Central memory CD8-positive, alpha-beta T cell (primary cell): ENCODE measurements around the gene SZT2.
"Not testable (repeated sequence)": the region's sequence is repeated elsewhere in the genome, so short reads cannot be mapped to it uniquely, and the experiment has no call there.

Source experiments
- ATAC-seq: fragments of 150-1000 bp; cut with Tn5 transposase; replicated peaks from 2 replicates; pipeline ENCODE4 v1.10.0; 2022; ENCODE audit warnings: mild to moderate bottlenecking, moderate FRiP score, moderate number of reproducible peaks; ENCODE audit not compliant: poor library complexity, severe bottlenecking; ENCODE audit errors: extremely low read depth
- DNase-seq, 2 donors: peaks; one replicate each; pipeline ENCODE4 v3.0.0; 2021; ENCODE audit warnings: low spot score in 2 of 2
- H3K27ac Mint-ChIP-seq: one replicate; pipeline ENCODE4 v1.8.0; 2022; ENCODE audit warnings: low read depth, mild to moderate bottlenecking, moderate library complexity, mixed read lengths
- H3K27me3 Mint-ChIP-seq: one replicate; pipeline ENCODE4 v1.8.0; 2022; ENCODE audit warnings: mixed read lengths
- H3K36me3 Mint-ChIP-seq: one replicate; pipeline ENCODE4 v1.8.0; 2022; ENCODE audit warnings: mild to moderate bottlenecking, moderate library complexity, mixed read lengths; ENCODE audit not compliant: insufficient read depth
- H3K4me1 Mint-ChIP-seq: one replicate; pipeline ENCODE4 v1.8.0; 2022; ENCODE audit warnings: mixed read lengths
- H3K4me3 Mint-ChIP-seq: one replicate; pipeline ENCODE4 v1.8.0; 2022; ENCODE audit warnings: mild to moderate bottlenecking, moderate library complexity, mixed read lengths
- H3K9me3 Mint-ChIP-seq: one replicate; pipeline ENCODE4 v1.8.0; 2022; ENCODE audit warnings: mixed read lengths

Gene SZT2

GRCh38 chr1:43405219-43405875, 15.6 kb downstream of the SZT2 start:
- Mint-ChIP-seq H3K27me3 (no peaks in the 10 kb centered on the region), H3K36me3 (peaks cover 49% of the 10 kb centered on the region), H3K9me3 (no peaks in the 10 kb centered on the region), H3K4me1 (peaks cover 24% of the 10 kb centered on the region), H3K27ac (no peak overlapping the region), H3K4me3 (no peak overlapping the region)
- DNase-seq (no peak), ATAC-seq (no peak)

- Mint-ChIP-seq H3K4me1 (peaks cover 23% of the 10 kb centered on the region), H3K27ac (no peak overlapping the region), H3K9me3 (no peaks in the 10 kb centered on the region), H3K36me3 (peaks cover 49% of the 10 kb centered on the region), H3K27me3 (no peaks in the 10 kb centered on the region), H3K4me3 (no peak overlapping the region)
- ATAC-seq (no peak), DNase-seq (no peak)
These were observed 16.2 kb downstream of the SZT2 start for GRCh38 chr1:43405876-43406234.

DNA sequence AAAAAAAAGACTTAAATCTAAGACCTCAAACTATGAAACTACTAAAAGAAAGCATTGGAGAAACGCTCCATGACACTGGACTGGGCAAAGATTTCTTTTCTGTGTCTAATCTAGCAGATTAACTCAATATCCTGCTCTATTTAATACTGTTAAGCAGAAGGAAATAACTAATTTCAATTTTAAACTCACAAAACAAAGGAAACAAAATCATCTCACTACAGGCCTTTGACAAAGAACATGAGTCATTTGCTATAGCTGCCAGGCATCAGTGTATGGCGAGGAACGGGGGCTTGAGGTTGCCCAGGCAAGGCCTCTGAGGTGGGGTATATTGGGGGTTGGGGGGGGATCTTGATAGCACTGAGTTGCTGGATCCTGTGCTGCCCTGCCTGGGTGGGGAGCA, 20.9 kb downstream of the SZT2 start:
- H3K27me3 Mint-ChIP-seq: no peaks in the 10 kb centered on the region
- H3K27ac Mint-ChIP-seq: no peak overlapping the region
- H3K9me3 Mint-ChIP-seq: no peaks in the 10 kb centered on the region
- no peak overlapping the region for H3K4me3 Mint-ChIP-seq
- H3K4me1 Mint-ChIP-seq: peaks cover 17% of the 10 kb centered on the region
- DNase-seq (no peak), ATAC-seq (no peak)
- peaks cover 43% of the 10 kb centered on the region for H3K36me3 Mint-ChIP-seq

- peaks cover 26% of the 10 kb centered on the region for H3K36me3 Mint-ChIP-seq
- DNase-seq, ATAC-seq, H3K27ac Mint-ChIP-seq, H3K9me3 Mint-ChIP-seq, H3K4me3 Mint-ChIP-seq, H3K27me3 Mint-ChIP-seq: not testable (repeated sequence)
- H3K4me1 Mint-ChIP-seq: peaks cover 12% of the 10 kb centered on the region
These were observed 23.7 kb downstream of the SZT2 start for GRCh38 chr1:43413426-43413825.

DNA sequence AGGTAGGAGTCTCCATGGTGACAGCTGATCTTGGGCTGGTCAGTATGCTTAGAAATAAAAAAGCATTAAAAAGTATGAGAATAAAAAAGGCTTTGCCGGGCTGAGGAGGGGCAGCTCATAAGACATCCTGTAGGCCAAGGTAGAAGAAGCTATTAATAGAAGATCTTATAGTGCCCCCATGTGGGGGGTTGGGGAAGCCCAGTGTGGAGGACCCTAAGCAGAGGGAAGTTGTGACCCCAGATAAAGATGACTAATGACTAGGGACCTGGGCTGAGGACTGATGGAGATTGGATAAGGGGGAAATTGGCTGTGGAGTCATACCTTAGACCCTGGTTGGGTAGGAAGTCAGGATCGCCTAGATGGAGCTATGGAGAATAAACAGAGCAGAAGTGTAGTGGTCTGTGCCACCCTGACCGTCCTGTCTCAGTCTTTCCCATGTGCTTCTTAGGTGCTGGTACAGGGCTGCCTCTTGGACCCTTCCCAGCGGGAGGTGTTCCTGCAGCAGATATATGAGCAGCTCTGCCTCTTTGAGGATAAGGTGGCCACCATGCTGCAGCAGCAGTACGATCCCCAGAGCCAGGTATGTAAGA, 25.0 kb downstream of the SZT2 start:
- ATAC-seq: peak; percentile 72
- no peak overlapping the region for H3K4me3 Mint-ChIP-seq
- DNase-seq: peak; percentile 53 to 55
- no peaks in the 10 kb centered on the region for H3K27me3 Mint-ChIP-seq
- peaks cover 6% of the 10 kb centered on the region for H3K4me1 Mint-ChIP-seq
- peaks cover 18% of the 10 kb centered on the region for H3K36me3 Mint-ChIP-seq
- H3K27ac Mint-ChIP-seq: peak overlapping the region; percentile 72
- H3K9me3 Mint-ChIP-seq: no peaks in the 10 kb centered on the region

- Mint-ChIP-seq H3K27ac (no peak overlapping the region), H3K9me3 (no peaks in the 10 kb centered on the region), H3K4me1 (peaks cover 6% of the 10 kb centered on the region), H3K27me3 (no peaks in the 10 kb centered on the region), H3K36me3 (peaks cover 20% of the 10 kb centered on the region), H3K4me3 (no peak overlapping the region)
- DNase-seq: no peak
- no peak for ATAC-seq
These were observed 26.2 kb downstream of the SZT2 start for GRCh38 chr1:43415901-43416300.

DNA sequence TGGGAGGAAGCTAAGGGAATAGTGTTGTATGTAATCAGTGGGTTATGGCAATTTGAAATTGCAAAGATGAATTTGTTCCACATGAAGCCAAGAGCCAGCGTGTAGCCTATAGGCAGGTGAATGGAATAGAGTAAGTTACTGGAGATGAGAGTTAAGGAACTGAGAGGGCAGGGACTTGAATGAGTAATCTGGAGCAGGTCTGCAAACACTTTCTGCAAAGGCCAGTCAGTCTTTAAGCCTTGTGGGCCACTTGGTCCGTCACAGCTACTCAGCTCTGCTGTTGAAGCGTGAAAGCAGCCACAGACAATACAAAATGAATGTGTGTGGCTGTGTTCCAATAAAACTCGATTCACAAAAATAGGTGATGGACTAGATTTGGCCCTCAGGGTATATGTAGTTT, 29.2 kb downstream of the SZT2 start:
- H3K9me3 Mint-ChIP-seq: no peaks in the 10 kb centered on the region
- H3K27me3 Mint-ChIP-seq: no peaks in the 10 kb centered on the region
- ATAC-seq: no peak
- DNase-seq: no peak
- peaks cover 16% of the 10 kb centered on the region for H3K4me1 Mint-ChIP-seq
- no peak overlapping the region for H3K4me3 Mint-ChIP-seq
- peaks cover 14% of the 10 kb centered on the region for H3K36me3 Mint-ChIP-seq
- H3K27ac Mint-ChIP-seq: no peak overlapping the region

GRCh38 chr1:43419627-43420425, 30.1 kb downstream of the SZT2 start:
- Mint-ChIP-seq H3K9me3 (no peaks in the 10 kb centered on the region), H3K36me3 (peaks cover 14% of the 10 kb centered on the region), H3K4me3 (no peak overlapping the region), H3K27me3 (no peaks in the 10 kb centered on the region), H3K27ac (peak overlapping the region; percentile 40), H3K4me1 (peaks cover 13% of the 10 kb centered on the region)
- DNase-seq: no peak
- no peak for ATAC-seq

GRCh38 chr1:43420874-43421273, 31.2 kb downstream of the SZT2 start:
- no peak overlapping the region for H3K4me3 Mint-ChIP-seq
- no peak for DNase-seq
- H3K27me3 Mint-ChIP-seq: no peaks in the 10 kb centered on the region
- H3K9me3 Mint-ChIP-seq: no peaks in the 10 kb centered on the region
- H3K36me3 Mint-ChIP-seq: peaks cover 15% of the 10 kb centered on the region
- no peak overlapping the region for H3K27ac Mint-ChIP-seq
- no peak for ATAC-seq
- peaks cover 11% of the 10 kb centered on the region for H3K4me1 Mint-ChIP-seq

- Mint-ChIP-seq H3K27me3 (no peaks in the 10 kb centered on the region), H3K36me3 (peaks cover 17% of the 10 kb centered on the region), H3K27ac (no peak overlapping the region), H3K4me1 (peaks cover 11% of the 10 kb centered on the region), H3K9me3 (no peaks in the 10 kb centered on the region), H3K4me3 (no peak overlapping the region)
- no peak for DNase-seq
- no peak for ATAC-seq
These were observed 31.7 kb downstream of the SZT2 start for GRCh38 chr1:43421396-43421795.

GRCh38 chr1:43421976-43422750, 32.5 kb downstream of the SZT2 start:
- DNase-seq (no peak), ATAC-seq (no peak)
- no peak overlapping the region for H3K4me3 Mint-ChIP-seq
- no peaks in the 10 kb centered on the region for H3K9me3 Mint-ChIP-seq
- no peaks in the 10 kb centered on the region for H3K27me3 Mint-ChIP-seq
- peaks cover 11% of the 10 kb centered on the region for H3K4me1 Mint-ChIP-seq
- H3K27ac Mint-ChIP-seq: no peak overlapping the region
- peaks cover 24% of the 10 kb centered on the region for H3K36me3 Mint-ChIP-seq

GRCh38 chr1:43422995-43423671, 33.4 kb downstream of the SZT2 start:
- peaks cover 31% of the 10 kb centered on the region for H3K36me3 Mint-ChIP-seq
- peak overlapping the region; percentile 2 for H3K27ac Mint-ChIP-seq
- ATAC-seq: no peak
- no peak for DNase-seq
- no peak overlapping the region for H3K4me3 Mint-ChIP-seq
- H3K4me1 Mint-ChIP-seq: peaks cover 11% of the 10 kb centered on the region
- H3K27me3 Mint-ChIP-seq: no peaks in the 10 kb centered on the region
- no peaks in the 10 kb centered on the region for H3K9me3 Mint-ChIP-seq
